NCI-H1105 (cell line): ENCODE data around the gene ZW10.
"Not testable (repeated sequence)": the region's sequence is repeated elsewhere in the genome, so short reads cannot be mapped to it uniquely, and the experiment has no call there.

ENCODE experiments used
- DNase-seq: peaks from one replicate; lab custom pipeline; 2025; lab: John Stamatoyannopoulos, UW

Gene ZW10, protein sequence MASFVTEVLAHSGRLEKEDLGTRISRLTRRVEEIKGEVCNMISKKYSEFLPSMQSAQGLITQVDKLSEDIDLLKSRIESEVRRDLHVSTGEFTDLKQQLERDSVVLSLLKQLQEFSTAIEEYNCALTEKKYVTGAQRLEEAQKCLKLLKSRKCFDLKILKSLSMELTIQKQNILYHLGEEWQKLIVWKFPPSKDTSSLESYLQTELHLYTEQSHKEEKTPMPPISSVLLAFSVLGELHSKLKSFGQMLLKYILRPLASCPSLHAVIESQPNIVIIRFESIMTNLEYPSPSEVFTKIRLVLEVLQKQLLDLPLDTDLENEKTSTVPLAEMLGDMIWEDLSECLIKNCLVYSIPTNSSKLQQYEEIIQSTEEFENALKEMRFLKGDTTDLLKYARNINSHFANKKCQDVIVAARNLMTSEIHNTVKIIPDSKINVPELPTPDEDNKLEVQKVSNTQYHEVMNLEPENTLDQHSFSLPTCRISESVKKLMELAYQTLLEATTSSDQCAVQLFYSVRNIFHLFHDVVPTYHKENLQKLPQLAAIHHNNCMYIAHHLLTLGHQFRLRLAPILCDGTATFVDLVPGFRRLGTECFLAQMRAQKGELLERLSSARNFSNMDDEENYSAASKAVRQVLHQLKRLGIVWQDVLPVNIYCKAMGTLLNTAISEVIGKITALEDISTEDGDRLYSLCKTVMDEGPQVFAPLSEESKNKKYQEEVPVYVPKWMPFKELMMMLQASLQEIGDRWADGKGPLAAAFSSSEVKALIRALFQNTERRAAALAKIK

DNA sequence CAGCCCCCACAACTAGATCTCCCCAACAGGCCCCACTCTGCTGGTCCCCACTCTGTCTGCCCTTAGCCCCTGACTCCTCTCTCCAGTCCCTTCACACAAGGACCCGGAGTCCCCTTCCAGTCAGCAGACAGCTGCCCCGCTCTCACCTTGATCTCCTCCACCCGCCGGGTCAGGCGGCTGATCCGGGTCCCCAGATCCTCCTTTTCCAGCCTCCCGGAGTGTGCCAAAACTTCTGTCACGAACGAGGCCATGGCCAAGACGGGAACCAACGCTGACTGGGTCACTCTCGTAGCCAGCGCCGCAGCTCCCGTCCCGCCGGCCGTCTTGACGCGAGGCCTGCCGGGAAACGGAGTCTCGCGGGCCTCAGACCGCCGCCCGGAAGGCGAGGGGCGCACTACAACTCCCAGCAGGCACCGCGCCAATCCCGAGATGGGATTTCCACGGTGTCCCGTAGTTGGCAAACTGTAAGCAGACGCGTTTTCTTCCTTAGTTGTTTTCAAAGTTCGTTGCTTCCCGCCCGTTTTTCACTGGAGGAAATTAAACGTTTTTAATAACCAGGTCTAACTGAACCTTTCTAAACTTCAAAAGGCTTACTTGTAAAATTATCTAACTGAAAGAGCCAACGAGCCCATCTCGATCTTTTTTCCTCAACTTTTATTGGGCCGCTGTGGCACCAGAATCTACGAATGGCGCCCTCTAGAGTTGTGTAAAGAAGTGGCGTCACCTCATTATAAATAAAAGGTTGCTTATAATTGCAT, at the start of gene ZW10:
TSS of gene ZW10 (minus strand) at position 277 of the 758 bp plus-strand sequence. CDS start at position 251, 26 bp downstream.
- DNase-seq, result peak; percentile 93

DNA sequence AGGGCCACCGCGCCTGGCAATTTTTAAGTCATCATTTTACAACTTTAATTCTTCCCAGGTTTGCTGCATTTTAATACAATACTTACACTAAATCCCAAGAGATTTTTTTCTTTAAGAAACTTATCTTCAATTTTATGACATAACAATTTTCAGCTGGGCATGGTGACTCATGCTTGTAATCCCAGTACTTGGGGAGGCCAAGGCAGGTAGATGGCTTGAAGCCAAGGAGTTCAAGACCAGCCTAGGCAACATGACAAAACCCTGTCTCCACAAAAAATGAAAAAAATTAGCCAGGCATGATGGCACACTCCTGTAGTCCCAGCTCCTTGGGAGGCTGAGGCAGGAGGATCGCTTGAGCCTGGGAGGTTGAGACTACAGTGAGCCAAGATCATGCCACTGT, 44.9 kb upstream of the ZW10 start:
- DNase-seq, result no peak

DNA sequence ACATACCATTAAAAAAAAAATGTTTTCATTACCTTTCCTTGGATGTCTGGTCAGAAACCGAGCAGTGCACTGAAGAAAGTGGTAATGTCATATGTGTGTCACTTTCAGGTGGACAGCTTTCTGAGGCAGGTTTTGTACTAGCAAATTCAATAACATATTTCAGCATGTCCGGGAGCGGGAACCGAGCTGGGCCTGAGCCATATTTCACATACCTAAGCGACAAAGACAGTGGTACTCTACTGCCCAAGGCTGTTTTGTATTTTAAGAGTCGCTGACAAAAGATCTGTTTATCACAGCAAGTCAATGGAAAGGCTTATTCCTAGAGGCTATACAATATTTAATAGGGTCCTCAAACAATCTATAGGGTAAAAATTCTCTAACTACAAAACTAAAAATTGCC, 44.1 kb upstream of the ZW10 start:
- no peak for DNase-seq

DNA sequence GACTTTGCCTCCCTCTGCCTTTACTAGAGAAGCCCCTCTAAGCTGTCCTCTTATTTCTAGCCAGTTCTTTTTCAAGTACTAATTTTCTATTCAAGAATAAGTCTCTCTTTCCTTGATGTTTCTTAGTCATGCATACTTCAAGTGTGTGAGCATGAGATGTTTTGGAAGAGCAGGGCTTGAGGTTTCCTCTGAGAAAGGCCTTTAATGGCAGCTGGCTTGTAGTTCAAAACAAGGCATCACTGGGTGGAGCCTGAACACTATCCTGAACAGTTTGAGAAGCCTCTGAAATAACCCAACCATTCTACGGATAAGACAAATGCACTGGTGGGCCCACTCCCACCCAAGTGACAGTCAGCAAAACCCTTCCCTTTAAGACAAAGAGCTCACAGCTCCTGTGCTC, 43.7 kb upstream of the ZW10 start:
- no peak for DNase-seq

DNA sequence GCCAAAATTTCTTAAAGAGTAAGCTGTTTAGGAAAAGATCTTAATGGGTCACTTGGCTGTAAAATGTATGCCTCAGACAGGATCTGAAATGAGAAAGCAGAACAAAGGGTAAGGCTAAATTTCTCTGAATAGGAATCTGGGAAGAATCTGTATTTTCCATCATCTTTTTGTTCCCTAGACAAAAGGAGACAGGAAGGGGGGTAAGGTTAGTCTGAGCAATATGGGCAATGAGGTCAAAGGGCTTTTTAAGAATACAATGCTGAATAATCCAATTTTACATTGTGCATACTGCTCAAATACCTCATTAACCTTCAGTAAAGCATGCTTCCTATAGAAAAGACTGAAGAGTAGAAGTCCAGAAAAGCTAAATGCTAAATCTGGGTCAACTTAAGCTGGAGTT, 40.7 kb upstream of the ZW10 start:
- DNase-seq, result no peak

DNA sequence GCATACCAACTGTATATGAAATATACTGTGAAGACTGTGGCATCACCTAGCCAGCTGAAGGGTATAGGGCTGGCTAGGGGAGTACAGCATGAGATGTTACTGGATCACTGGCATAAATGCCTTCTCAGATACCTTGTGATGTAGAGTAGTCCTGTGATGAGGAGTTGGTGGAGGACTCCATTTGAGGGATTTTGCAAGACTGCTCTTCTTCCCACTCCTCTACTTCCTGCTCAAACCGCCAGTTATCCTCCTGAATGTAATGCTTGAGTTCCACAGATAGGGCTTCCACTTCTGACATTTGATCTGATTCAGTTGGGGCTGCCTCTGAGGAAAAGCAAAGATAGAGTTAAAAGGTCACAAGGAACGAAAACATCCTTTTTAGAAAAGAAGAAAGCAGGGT, 35.4 kb upstream of the ZW10 start:
- no peak for DNase-seq

DNA sequence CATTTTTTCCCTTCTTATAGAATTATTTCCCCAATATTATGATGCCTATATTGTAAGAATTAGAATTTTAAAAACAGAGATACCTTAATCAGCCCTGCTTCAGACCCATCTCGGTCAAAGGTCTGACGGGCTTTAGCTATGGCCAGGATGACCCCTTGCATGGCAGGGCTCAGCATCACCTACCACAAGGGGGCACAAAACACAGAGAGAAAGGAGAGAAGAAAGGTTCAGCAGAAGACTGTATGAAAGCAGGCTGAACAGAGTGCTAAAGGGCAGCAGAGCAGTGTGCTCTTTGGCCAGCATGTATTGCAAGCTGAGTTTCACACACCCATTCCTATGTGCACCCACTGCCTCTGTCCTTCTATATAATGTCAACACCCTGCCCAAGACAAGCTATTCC, 32.9 kb upstream of the ZW10 start:
- no peak for DNase-seq

DNA sequence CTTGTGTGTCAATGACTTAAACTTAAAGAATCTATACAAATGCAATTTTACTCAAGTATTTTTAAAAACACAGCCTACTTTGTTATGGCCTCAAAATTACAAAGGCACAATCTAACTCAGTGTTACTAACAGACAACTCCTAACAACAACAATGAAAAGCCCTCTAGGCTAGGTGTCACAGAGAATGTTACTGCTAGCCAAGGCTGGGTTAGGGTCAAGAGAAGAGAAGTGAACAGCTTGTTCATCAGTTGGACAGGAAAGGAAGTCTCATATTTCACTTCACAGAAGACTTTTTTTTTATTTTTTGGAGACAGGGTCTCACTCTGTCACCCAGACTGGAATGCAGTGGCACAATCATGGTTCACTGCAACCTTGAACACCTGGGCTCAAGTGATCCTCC, 32.1 kb upstream of the ZW10 start:
- no peak for DNase-seq

DNA sequence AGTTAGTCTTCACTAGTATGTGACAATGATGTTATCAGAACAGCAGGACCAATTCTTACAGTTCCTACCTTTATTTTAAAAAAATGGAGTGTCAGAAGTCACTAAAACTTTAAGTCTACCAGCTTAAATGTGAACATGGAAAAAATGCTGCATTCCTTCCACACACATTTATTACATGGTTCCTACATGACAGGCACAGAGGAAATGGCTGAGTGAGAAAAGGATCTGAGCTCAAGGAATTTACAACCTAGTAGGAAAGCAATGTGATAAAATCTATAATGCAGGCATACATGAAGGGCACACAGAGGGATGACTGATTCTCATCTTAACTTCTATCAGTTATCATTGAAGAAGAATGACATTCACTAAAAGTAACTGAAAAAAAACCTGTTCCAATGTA, 29.1 kb upstream of the ZW10 start:
- no peak for DNase-seq

DNA sequence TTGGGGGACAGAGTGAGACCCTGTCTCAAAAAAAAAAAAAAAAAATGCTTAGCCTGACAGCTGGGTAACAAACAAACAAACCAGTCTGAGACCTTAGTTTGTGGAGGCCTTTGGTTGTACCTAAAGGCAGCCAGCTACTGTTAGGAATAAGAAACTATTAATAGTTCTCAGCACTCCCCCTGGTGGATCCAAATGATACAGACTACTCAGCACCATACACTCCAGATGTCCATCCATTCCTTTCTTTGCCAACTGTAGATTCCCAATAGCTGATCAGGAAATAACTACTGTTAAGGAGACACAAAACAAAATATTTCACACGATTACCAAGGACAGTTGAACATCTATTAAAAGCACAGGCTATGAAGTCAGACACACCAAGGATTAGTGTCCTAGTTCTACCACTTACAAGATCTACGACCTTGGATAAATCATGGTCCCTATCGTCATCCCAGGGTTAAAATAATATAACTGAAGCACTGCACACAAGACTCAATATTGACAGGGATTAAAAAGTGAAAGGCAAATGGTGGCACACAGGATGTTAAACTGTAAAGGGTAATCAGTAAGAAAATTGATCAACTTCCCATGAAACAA, 23.3 kb upstream of the ZW10 start:
- peak; percentile 60 for DNase-seq

DNA sequence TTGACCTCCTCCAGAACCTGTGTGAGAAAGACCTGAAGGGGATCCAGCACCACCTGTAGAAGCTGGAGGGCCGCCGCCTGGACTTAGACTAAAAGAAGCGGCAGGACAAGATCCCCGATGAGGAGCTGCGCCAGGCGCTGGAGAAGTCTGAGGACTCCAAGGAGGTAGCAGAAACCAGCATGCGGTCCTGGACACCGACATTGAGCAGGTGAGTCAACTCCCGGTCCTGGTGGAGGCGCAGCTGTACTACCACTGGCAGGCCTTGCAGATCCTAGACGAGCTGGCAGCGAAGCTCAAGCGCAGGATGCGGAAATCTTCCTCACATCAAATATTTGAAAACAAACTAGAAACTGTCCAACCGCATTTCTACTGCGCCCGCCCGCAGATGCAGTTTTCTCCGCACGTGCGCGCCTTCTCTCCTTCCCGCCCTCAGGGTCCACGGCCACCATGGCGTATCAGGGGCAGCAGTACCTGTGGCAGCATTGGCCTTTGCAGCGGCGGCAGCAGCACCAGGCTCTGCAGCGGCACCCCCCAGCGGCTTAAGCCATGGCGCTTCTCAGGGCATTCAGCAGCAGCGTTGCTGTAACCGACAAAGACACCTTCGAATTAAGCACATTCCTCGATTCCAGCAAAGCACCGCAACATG, 16.3 kb upstream of the ZW10 start:
- no peak for DNase-seq

DNA sequence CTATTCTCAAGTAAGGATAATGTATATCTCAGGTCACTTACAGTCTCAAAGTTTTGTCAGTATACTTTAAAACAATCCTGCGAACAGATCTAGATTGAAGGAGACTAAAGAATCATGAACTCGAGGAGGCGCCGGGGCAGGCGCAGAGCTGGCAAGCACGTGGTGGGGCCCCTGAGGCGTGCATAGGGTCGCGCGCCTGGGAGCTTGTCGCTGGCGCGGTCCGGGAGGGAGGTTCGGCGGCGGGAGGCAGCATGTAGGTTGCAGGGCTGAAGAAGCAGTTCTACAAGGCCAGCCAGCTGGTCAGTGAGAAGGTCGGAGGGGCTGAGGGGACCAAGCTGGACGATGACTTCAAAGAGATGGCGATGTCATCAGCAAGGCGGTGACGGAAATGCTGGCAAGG, 15.5 kb upstream of the ZW10 start:
- DNase-seq, result not testable (repeated sequence)

DNA sequence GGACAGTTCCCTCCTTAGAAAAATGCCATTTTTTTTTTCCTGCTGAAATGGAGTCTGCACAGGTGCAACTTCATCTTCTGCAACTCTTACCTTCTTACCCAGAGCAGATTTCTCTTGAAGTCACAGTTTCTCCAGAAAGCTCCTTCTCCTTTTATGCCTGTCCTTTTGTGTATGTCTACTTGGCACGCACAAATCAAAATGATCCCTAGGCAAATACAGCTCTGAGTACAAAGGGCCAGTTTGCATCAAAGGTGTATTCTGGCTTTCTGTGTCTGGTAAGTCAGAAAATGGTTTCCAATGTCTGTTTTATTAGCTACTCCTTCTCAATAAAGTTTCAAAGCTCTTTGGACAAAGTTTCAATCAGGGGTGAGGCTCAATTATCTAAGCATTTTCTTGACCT, 8.6 kb upstream of the ZW10 start:
- no peak for DNase-seq

DNA sequence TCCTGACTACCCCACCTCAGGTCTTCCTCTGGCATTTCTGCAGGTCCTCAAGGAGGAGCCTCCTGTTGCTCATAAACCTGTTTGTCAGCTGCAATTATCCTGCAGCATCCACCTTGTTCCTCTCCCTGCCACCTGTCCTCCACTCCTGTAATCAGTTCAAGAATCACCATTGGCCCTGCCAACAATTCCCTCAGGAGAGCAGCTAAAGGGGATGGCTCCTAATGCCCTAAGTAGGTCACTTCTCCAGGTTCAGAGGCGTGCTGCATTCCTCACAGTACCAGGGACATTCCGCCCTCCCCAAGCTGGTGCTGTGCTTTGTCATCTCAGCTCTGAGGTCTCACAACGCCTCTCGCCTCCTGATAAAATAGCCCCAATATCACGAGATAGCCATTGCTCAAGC, 8.2 kb upstream of the ZW10 start:
- DNase-seq, result no peak

DNA sequence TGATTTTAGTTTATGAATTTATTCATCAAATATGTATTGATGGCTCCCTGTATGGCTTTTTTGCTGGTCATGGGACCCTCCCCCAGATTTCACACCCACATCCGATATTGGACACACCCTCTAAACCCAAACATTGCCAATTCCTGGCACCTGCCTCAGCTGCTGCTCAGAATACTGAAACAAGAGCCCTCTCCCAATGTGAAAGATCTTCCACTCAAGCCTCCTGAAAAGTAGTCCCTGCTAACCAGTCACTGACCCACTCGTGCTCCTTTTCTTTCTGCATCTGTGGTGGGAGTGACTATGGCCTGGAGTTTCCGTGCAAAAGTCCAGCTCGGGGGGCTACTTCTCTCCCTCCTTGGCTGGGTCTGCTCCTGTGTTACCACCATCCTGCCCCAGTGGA, 6.0 kb upstream of the ZW10 start, which contains the start of gene CLDN25:
TSS of gene CLDN25 (plus strand) at position 301 of the 400 bp plus-strand sequence. CDS start at position 301, 0 bp downstream.
- no peak for DNase-seq

DNA sequence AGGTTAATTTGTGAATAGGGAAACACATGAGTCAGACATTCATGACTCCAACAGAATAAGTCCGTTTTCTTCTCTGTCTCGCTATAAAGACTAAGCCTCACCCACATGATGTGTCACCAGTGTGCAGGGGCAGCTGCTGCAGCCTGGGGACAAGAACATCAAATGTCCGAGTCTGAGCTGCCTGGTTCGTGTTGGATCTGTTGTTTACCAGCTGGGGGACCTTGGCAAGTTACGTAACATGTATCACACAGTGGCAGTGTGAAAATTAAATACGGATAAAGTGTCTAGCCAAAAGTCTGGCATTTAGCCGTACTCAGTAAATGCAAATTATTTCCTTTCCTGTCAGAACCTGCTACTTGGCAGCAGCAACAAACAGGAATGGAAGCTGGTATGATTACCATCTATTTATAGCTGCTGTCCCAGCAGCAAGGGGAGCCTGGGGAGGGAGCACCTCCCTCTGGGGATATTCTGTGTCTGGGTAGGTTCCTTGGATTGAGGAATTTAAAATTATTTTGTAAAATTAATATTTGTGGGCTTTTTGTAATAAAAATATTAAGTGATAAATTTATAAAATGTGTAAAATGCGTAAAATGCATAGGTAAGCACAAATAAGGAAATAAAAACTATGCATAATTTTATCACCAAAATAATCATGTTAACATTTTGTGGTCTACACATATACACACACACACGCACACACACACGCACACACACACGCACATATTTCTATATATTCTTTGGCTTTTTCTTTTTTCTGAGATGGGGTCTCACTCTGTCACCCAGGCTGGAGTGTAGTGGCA, 4.8 kb upstream of the ZW10 start:
- DNase-seq, result peak; percentile 72

DNA sequence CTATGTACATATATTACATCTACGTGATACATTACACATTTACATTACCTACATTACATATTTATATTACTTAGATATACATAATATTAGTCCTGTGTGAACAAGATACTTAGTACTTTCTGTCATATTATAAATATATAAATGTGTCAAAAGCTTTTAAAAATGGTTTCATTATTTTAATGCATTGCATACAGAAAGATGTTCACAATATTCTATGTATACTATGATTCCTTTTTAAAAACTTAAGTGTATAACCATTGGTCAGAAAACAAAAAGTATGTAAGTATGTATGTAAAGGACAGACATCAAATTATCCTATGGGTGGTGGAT, 647 bp upstream of the ZW10 start:
- no peak for DNase-seq

DNA sequence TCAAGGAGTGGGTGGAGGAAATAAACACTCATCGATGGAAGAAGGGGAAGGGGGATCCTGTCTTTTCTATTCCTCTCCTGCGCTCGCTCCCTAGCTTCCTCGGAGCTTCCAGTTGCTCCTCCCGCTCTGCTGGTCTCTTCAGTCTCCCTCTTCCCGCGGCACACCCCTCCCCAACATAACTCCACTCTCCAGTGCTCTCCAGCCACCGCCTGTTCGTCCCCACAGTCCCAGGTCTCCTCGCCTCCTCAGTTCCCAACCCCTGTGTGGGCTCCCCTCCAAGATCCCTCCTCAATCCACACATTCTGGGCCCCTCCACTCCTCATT, 438 bp downstream of the ZW10 start:
- DNase-seq, result no peak

DNA sequence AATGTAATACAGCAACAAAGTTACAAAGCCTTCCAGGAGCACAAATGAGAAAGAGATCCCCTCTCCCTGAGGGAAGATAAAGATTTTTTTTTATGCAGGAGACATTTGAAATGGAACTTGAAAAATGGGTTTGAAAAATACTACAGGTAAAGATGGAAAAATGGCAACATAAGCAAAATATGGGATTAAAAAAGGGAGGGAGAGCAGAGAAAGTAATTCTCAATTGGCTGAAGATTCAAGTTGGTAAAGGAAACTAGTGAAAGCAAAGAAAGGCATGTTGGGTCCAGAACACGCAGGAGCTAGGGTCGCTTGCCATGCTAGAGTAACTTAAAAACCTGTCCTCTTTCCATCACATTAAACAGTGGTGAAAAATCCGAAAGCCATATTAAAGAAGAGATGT, 1.5 kb downstream of the ZW10 start:
- DNase-seq, result no peak

DNA sequence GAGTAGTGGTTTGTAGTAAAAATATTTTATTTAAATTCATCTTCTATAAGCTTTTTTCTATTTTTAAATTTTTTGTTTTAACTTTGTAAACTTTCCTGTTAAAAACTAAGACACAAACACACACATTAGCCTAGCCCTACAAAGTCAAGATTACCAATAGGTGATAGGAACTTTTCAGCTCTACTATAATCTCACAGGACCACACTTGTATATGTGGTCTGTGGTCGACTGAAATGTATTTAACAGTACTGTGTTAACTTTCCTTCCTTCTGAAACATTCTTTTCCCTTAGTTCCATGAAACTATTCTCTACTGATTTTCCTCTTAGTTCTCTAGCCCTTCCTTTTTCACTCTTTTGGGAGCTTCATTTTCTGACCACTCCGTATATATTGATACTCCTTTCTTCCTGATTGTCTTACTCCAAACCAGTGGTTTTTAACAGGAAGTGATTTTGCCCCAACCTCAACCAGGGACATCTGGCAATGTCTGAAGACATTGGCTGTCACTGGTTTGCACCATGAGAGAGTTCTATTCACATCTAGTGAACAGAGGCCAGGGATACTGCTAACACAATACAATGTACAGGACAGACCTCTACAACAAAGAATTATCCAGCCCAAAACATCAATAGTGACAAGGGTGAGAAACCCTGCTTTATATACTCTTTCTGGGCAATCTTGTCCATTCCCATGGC, 8.8 kb downstream of the ZW10 start:
- no peak for DNase-seq

DNA sequence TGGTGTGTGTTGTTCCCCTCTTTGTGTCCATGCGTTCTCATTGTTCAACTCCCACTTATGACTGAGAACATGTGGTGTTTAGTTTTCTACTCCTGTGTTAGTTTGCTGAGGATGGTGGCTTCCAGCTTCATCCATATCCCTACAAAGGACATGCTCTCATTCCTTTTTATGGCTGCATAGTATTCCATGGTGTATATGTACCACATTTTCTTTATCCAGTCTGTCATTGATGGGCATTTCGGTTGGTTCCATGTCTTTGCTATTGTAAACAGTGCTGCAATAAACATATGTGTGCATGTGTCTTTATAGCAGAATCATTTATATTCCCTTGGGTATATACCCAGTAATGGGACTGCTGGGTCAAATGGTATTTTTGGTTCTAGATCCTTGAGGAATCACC, 10.5 kb downstream of the ZW10 start:
- not testable (repeated sequence) for DNase-seq
